Thyroid gland (tissue), 4 donors: Measurements from ENCODE around the gene NEDD1.

ENCODE experiments used
- POLR2A ChIP-seq, 2 donors: fragments of 450-650 bp; IDR thresholded peaks; one replicate each; pipeline ENCODE4 v1.6.1; 2017; ENCODE audit warnings: antibody characterized with exemption in 2 of 2, mild to moderate bottlenecking in 2 of 2, moderate library complexity in 1 of 2
- TF ChIP-seq, protein P1 (sequence below), 6 experiments: fragments of 200-600 bp in 3 of 6; fragments of 450-650 bp in 3 of 6; sonication (generic) in 3 of 6; IDR thresholded peaks; one replicate each; pipeline ENCODE4 v1.5.1; 2016 to 2019; ENCODE audit warnings: antibody characterized with exemption in 6 of 6, mild to moderate bottlenecking in 2 of 6, inconsistent platforms in 1 of 6, moderate library complexity in 1 of 6

DNA sequence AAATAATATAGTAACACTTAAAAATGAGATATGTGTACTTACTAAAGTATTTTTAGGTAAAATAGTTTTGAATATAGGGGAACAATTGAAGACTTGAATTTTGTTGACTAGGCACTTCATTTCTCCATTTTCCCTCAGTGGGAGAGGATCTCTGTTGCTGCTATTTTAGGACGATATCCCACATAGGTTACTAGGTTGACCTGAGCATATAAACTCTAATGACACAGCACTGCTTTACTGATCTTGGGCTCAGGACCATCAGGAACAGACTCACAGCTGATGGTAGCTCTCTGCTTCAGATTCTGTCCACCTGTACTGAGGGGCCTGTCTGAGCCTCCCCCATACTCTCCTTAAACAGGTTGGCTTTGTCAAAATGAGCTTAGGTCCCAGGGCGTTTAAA, 5.9 kb downstream of the NEDD1 start:
- TF ChIP-seq, protein P1, sequence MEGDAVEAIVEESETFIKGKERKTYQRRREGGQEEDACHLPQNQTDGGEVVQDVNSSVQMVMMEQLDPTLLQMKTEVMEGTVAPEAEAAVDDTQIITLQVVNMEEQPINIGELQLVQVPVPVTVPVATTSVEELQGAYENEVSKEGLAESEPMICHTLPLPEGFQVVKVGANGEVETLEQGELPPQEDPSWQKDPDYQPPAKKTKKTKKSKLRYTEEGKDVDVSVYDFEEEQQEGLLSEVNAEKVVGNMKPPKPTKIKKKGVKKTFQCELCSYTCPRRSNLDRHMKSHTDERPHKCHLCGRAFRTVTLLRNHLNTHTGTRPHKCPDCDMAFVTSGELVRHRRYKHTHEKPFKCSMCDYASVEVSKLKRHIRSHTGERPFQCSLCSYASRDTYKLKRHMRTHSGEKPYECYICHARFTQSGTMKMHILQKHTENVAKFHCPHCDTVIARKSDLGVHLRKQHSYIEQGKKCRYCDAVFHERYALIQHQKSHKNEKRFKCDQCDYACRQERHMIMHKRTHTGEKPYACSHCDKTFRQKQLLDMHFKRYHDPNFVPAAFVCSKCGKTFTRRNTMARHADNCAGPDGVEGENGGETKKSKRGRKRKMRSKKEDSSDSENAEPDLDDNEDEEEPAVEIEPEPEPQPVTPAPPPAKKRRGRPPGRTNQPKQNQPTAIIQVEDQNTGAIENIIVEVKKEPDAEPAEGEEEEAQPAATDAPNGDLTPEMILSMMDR (IDR thresholded peaks at IDR 0.05), result no peak
- no peak for TF ChIP-seq POLR2A (IDR thresholded peaks at IDR 0.05)
